HG03571 (cell line): ENCODE results near the gene ZNF266.

Experiments
- ATAC-seq: cut with Tn5 transposase; IDR thresholded peaks from one replicate; pipeline ENCODE4 v1.9.1; 2021; ENCODE audit not compliant: unreplicated experiment

The ZNF266 gene

DNA sequence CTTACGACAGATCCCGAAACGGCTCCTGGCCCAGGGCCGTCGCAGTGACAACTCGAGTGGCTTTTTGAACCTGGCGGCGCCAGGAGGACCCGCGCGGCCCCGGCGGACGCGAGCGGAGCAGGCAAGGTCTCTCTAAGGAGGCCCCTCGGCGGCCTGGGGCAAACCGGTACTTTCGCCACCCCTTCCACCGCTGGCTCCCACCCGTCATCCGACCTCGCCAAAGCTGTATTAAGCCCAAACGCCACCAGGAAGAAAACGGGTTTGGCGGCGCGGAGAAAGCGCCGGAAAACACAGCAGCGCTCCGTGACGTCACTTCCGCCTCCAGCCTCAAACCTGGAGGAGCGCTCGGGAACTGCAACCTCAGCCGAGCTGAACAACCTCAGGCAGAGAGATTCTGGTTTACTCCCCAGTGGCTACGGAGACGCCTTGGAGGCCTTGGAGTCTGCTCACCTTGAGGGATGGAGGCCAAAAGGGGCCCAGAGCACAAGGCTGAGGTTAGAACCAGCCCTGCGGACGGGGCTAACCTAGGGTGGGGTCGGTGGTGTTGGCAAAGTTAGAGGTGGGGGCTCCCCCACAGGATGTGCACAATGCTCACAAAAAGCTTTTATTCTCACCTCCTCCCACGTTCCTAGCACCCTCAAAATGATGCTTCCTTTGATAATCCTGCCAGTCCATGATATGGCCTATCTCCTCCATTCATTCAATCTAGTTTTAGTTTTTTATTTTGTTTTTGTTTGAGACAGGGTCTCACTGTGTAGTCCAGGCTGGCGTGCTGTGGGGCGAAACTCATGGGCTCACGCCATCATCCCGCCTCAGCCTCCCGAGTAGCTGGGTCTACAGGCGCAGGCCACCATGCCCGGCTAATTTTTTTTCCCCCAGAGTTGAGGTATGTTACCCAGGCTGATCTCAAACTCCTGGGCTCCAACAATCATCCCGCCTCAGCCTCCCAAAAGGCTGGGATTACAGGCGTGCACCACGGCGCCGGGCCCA lies at the start of gene ZNF266:
Gene ZNF266, minus strand, starts transcription at position 295 of the 990 bp plus-strand sequence. CDS start 15,484 bp downstream, outside the sequence.
- peak; percentile 91 for ATAC-seq

DNA sequence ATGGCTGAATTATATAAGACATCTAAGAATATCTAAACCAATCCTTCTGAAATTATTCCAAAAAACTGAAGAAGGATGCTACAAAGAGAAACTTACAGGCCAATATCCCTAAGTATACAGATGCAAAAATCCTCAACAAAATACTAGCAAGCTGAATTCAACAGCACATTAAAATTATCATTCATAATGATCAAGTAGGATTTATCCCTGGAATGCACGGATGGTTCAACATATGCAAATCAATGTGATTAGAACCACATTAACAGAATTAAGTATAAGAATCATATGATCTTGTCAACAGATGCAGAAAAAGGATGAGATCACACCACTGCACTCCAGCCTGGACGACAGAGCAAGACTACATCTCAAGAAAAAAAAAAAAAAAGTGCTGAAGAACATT lies 49.8 kb upstream of the ZNF266 start:
- no peak for ATAC-seq

DNA sequence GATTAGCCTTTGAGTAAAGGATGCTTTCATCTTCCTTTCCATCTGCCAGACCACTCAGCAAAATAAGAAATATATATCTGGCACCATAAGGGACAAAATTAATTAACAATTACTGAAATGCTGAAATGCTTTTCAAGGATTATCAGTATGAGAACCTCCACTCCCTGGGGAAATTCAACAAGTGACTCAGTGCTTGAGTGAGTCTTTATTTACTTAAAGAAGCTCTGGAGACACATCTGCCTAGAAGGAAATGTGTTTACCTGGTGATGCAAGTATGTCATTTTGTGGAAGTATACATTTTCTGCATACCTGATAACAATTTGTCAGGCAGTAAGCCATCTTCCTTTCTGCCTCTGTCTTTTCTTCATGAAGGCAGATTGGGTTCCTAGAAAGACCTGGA lies 39.6 kb upstream of the ZNF266 start:
- ATAC-seq, result no peak

DNA sequence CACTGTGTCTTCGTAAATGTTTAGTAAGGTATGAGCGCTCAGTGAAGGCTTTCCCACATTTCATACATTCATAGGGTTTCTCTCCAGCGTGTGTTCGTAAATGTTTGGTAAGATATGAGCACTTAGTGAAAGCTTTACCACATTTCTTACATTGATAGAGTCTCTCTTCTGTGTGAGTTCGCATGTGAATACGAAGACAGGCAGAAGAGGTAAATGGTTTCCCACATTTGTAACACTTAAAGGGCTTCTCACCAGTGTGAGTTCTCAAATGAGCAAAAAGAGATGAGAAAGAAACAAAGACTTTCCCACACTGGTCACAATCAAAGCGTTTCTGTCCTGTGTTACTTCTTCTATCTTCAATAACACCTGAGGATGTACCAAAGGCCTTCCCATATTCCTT lies 31.8 kb upstream of the ZNF266 start:
- ATAC-seq, result no peak

DNA sequence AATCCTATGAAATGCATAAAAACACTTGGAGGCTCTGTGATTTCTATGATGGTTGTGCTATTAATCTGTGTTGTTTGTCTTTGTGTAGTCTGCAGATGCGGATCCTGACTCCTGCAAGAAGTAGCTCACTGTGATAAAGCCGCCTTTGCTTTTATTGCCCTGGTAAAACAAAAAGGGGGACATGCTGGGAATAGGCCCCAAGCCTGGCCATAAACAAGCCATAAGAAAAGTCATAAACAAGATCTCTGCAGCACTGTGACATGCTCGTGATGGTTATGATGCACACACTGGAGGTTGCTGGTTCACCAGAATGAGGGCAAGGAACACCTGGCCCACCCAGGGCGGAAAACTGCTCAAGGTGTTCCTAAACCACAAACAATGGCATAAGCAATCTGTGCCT lies 26.6 kb upstream of the ZNF266 start:
- no peak for ATAC-seq

DNA sequence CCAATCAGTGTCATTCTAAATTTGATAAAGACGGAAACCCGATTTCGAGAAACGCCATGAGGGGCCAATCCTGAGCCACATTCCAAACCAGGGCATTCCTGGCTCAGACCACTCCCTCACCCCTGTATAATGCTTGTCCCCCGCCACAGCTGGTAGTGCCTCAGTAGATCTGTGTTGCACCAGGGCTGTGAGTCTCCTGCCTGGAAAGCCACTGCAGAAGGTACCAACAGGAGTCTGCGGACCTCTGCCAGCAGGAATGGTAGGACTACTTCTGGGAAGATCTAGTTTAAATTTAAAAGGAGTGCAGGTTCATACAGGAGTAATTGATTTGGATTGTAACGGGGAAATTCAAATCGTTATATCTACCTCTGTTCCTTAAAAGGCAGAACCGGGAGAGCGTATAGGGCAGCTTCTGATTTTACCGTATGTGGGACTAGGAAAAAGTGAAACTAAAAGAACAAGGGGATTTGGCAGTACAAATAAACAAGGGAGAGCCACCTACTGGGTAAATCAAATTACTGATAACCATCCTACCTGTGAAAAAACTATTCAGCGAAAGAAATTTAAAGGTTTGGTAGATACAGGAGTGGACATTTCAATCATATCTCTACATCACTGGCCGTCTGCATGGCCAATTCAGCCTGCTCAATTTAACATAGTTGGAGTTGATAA lies 20.8 kb upstream of the ZNF266 start:
- ATAC-seq, result no peak

DNA sequence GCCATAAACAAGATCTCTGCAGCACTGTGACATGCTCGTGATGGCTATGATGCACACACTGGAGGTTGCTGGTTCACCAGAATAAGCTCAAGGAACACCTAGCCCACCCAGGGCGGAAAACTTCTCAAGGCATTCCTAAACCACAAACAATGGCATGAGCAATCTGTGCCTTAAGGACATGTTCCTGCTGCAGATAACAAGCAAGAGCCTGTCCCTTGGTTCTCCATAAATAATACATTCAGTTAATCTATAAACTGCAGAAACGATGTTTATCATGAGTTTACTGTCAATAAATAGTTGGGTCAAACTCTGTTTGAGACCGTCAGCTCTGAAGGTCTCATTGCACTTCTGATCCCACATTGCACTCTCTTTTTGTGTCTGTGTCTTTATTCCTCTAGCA lies 18.6 kb upstream of the ZNF266 start:
- ATAC-seq, result no peak

DNA sequence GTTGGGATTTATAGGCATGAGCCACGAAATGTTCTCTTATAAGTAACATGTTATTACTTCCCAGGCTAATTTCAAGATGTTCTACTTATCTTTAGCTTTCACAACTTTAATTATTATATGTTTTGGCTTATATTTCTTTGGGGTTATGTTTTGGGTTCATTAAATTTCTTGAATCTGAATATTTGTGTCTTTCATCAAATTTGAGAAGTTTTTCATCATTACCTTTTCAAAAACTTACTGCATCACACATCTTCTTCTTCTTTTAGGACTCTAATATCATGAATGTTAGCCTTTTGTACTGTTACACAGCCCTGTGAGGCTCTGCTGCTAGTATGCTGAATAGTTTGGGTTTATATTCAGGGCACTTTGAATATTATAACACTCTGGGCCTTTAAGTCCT lies 9.7 kb upstream of the ZNF266 start:
- no peak for ATAC-seq

DNA sequence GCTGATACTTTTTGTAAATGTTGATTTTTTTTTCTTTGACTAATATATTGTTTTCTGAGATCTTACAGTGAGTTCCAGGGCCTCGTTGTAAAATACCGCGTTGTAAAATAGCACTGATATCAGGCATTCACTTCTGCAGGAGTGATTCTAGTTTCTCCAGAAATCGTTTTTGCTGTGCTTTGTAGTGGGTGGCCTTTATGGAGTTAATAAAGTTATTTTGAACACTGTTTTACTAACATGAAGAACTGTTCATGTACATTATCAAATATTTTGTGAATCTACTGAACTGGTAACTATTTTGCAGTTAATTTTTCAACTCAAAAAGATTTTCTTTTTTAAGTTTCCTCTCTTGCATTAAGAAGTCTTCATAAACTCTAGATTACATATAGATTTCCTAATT lies 985 bp upstream of the ZNF266 start:
- ATAC-seq, result no peak

DNA sequence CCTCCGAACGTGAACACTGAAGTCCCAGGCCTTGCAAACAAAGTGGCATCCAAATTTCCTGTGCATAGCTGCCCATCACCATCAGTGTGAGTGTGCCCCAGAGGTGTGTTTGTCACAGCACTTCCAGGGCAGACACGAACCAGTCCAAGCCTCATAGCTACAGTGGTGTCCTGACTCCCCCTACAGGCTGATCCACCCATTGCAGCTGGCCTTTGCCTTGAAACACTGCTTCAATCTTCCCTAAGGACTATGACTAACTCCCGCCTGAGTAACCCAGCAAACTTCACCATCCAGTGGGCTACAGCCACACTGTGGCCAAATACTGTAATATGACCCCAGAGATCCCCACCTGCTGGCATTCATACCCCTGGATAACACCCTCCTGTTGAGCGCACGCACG lies 3.9 kb downstream of the ZNF266 start:
- no peak for ATAC-seq

DNA sequence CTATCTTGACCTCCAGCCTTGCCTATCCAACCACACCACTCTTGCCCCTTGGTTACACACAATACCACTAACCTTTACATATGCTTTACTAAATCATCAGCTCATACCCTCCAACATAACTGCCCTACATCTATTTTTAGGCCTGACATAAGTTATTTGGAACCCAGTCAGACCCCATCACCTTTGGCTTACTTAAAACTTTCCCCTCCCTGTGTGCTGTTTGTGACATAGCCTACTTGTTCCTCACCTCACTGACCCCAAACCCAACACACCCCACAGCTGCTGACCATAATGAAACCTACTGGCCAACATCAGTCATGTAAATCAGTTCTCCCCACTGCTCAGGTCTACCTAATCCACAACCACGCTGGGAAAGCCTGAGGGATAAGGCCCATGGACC lies 4.9 kb downstream of the ZNF266 start:
- no peak for ATAC-seq

DNA sequence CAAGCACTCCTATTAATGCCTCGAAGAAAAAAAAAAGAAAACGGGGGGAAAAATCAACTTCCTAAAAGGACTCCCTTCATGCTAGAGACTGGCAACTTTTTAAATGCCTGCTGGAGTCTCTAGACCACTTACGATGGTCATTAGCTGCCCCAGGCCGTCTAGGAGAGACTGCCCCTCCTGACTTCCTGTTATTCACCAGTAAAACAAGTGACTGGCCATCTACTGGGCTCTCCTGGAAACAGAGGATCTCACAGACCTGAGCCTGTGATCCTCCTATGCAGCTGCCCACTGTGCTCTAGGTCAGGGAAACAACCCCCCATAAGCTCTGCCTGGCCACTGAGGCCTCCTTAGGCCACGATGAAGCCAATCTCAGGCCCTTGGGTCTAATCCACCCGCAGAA lies 7.4 kb downstream of the ZNF266 start:
- no peak for ATAC-seq

DNA sequence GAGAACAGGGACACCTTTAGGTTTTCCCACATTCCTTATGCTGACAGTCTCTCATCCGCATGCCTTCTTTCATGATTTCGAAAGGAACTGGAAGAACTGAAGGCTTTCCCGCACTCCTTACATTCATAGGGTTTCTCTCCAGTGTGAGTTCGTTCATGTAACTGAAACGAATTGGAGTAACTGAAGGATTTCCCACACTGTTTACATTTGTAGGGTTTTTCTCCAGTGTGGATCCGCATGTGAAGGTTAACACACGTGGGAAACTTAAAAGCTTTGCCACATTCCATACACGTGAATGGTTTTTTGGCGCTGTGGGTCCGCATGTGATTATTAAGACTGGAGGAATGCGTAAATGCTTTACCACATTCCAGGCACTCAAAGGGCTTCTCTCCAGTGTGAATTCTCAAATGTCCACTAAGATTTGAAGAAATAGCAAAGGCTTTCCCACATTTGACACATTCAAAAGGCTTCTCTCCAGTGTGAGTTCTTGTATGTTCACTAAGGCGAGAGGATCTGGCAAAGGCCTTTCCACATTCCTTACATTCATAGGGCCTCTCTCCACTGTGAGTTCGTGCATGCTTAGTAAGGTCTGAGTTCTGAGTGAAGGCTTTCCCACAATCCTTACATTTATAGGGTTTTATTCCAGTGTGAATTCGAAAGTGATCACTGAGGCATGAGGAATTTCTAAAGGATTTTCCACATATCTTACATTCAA lies 22.0 kb downstream of the ZNF266 start:
- no peak for ATAC-seq

DNA sequence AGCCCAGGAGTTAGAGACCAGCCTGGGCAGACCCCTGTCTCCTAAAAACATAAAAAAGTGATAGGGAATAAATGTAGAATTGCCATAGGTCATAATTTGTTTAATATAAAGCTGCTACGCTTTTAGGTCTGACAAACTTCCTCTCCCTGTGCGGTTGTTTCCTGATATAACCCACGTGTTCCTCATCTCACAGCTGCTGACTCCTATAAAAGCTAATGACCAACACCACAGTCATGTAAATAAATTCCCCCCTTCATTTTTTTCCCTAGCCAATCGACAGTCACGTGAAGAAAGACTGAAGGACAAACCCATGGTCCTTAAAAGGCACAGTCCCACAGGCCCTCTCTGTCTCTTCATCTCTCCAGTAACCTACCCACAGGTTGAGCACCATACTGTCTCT lies 27.5 kb downstream of the ZNF266 start:
- no peak for ATAC-seq

DNA sequence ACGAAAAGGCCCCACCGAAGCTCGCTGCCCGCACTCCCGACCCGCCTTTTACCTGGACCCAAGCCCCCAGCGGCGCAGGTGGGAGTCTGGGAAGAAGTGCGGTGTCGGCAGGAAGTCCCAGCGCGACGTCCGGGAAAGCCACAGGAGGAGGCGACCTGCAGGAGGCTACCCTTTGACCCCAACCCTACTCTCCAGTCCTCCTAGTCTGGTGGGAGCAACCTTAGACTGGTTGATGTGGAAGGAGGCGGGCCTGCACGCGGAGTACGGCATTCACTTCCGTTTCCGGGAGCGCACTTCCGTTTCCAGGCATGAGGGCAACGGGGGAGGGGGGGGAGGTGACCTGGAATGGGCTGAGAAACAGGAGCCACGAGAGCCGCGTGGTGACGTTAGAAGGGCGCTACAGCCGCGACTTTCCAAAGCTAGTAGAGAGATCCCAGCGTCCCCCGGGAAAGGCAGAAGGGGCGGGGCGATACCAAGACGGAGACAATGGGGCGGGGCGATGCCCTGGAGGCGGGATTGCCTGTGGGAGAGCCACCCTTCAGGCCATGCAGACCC lies 28.5 kb downstream of the ZNF266 start:
- no peak for ATAC-seq

DNA sequence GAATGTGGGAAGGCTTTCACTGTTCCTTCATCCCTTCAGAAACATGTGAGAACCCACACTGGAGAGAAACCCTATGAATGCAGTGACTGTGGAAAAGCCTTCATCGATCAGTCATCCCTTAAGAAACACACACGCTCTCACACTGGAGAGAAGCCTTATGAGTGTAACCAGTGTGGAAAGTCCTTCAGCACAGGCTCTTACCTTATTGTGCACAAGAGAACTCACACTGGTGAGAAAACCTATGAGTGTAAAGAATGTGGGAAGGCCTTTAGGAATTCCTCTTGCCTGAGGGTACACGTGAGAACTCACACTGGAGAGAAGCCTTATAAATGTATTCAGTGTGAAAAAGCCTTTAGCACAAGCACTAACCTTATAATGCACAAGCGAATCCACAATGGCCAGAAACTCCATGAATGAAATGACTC lies 54.0 kb downstream of the ZNF266 start:
- ATAC-seq, result no peak

DNA sequence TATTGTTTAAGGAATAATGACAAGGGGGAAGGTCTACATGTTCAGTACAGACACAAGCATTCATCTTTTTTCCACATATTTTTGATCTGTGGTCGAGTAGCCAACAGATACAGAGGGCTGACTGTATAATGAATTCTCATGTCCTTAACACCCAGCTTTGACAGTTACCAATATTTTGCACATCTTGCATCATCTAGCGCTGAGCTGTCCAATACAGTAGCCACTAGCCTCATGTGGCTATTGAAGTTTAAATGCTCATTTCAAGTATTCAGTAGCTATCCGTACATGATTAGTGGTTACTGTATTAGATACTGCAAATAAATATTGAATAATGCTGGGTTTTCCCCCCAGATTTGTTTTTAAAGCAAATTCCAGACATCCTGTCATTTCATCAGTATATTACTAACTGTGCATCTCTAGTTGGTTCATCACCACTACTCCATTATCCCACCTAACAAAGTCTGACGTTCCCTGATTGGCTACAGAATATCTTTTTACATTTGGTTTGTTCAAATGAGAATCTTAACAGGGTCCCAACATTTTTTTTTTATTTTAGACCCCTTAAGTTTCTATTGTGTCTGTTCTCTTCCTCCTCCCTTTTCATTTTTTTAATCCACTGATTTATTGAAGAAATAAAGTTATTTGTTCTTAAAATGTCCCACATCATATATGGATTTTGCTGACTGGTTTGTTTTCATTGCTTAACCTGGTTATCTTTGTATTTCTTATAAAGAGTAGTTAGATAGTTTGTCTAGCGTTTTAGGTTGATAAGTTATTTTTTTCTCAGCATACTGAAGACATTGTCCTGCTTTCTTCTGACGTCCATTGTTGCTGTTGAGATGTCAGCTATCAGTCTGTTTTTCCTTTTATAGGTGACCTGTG lies 64.4 kb downstream of the ZNF266 start:
- ATAC-seq, result no peak

DNA sequence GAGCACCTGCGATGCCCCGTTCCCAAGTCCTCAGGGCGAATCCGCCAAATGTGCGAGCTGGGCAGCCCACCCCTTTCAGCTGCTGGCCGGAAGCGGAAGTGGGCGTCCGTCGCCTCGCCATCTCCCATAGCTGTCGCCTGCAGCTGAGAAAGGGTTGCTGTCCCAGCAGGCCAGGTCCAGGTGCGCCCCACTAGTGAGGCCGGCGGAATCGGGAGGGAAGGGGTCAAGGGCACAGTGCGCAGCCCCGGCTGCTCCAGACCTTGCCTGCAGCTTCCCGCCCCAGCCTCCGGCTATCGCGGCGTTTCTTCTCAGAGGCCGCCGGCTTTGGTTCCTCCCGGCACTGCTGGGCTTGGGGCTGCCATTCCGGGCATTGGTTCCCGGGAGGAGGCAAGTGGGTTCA lies 72.5 kb downstream of the ZNF266 start, which contains the start of gene ZNF177:
Gene ZNF177, plus strand, starts transcription at position 109 of the 400 bp plus-strand sequence. CDS start 15,299 bp downstream, outside the sequence.
- no peak for ATAC-seq
